Gastrocnemius medialis (tissue), 4 donors: ENCODE measurements around the gene PPIG. TPM values are rescaled to one million over a fixed set of nuclear protein-coding genes. Genes with fewer than 3 reads are reported as not detected.
"Not testable (repeated sequence)": the region's sequence is repeated elsewhere in the genome, so short reads cannot be mapped to it uniquely, and the experiment has no call there.

ENCODE experiments used
- ATAC-seq, 2 donors: fragments of 150-250 bp; one replicate each; pipeline ENCODE4 v1.9.1; 2016
- DNase-seq, 2 donors: peaks; one replicate each; pipeline ENCODE4 v3.0.0-alpha.2; 2019
- H3K27ac ChIP-seq, 4 donors: fragments of 200-600 bp; sonication (generic); 1 replicate in 1 of 4; 2 replicates in 3 of 4; pipeline ENCODE4 v1.5.1; 2016 to 2018; ENCODE audit warnings: mild to moderate bottlenecking in 2 of 4, moderate library complexity in 1 of 4
- H3K27me3 ChIP-seq, 3 donors: fragments of 200-600 bp; sonication (generic) in 2 of 3; 1 replicate in 1 of 3; 2 replicates in 2 of 3; pipeline versions ENCODE4 v1.5.1 to v1.6.0; 2016 to 2019; ENCODE audit warnings: mild to moderate bottlenecking in 1 of 3, moderate library complexity in 1 of 3
- H3K36me3 ChIP-seq, 2 donors: fragments of 200-600 bp; sonication (generic) in 1 of 2; one replicate each; pipeline ENCODE4 v1.5.1; 2017 to 2018
- H3K4me1 ChIP-seq, 2 donors: fragments of 200-600 bp; sonication (generic) in 1 of 2; one replicate each; pipeline ENCODE4 v1.5.1; 2016 to 2017; ENCODE audit warnings: mild to moderate bottlenecking in 2 of 2
- H3K4me3 ChIP-seq, 4 donors: fragments of 200-600 bp; sonication (generic) in 3 of 4; 1 replicate in 1 of 4; 2 replicates in 3 of 4; pipeline ENCODE4 v1.5.1; 2016 to 2019; ENCODE audit warnings: mild to moderate bottlenecking in 2 of 4
- H3K9me3 ChIP-seq, 3 donors: fragments of 200-600 bp; sonication (generic) in 2 of 3; 1 replicate in 1 of 3; 2 replicates in 2 of 3; pipeline ENCODE4 v1.5.1; 2016 to 2019
- CTCF ChIP-seq, 5 experiments: fragments of 450-650 bp in 3 of 5; fragments of 200-600 bp in 2 of 5; sonication (generic) in 2 of 5; IDR thresholded peaks in 4 of 5; conservative IDR thresholded peaks in 1 of 5; 1 replicate in 4 of 5; 2 replicates in 1 of 5; pipeline ENCODE4 v1.5.1; 2016 to 2019; ENCODE audit warnings: antibody characterized with exemption in 5 of 5, mild to moderate bottlenecking in 3 of 5, moderate library complexity in 3 of 5
- POLR2A ChIP-seq, 2 donors: fragments of 450-650 bp; IDR thresholded peaks; one replicate each; pipeline ENCODE4 v1.6.1; 2017; ENCODE audit warnings: antibody characterized with exemption in 2 of 2, mild to moderate bottlenecking in 2 of 2, moderate library complexity in 2 of 2
- in situ Hi-C, 4 donors: fragments of 200-750 bp; cut with MboI; loops; one replicate each; pipeline versions ENCODE4 v1.15.0 to v1.8.0; 2017; ENCODE audit warnings: low sequenced_read_pairs in 4 of 4
- intact Hi-C: fragments of 100-400 bp; cut with DNase I; formaldehyde crosslinking; loops from one replicate; pipeline ENCODE4 v1.15.1; 2023; ENCODE audit warnings: low total_unique reads
- total RNA-seq, 4 donors: library from RNA; depleted of rRNA; stranded (reverse); fragments of >200 nt; gene quantifications; one replicate each; pipeline versions ENCODE4 v1.1.0 to v1.2.3, GENCODE V29; 2016

The PPIG gene
- total RNA-seq, 4 donors from 2014 or later, result 27.7 to 40.5 (median 29.3) TPM

- no peak for DNase-seq
- TF ChIP-seq CTCF (IDR thresholded peaks at IDR 0.05 in 4 of 5, conservative IDR thresholded peaks at IDR 0.05 in 1 of 5), result no peak
- TF ChIP-seq POLR2A (IDR thresholded peaks at IDR 0.05), result no peak
- Histone ChIP-seq H3K27me3 (no peaks in the 10 kb centered on the region), H3K27ac (no peak overlapping the region), H3K9me3 (no peaks in the 10 kb centered on the region), H3K4me3 (no peak overlapping the region), H3K36me3 (no peaks in the 10 kb centered on the region), H3K4me1 (no peaks in the 10 kb centered on the region)
- in situ Hi-C loops (loop anchor here in 1 of 4 donors (25.0 kb wide), 1 partner anchor 1358 kb away; the partner anchor contains the start of gene GORASP2), intact Hi-C loops (no loop called here)
- no peak for ATAC-seq
Measured at GRCh38 chr2:169579044-169579443, 5.1 kb upstream of the PPIG start.

GRCh38 chr2:169582552-169583266, 1.4 kb upstream of the PPIG start:
- not testable (repeated sequence) for H3K4me3 ChIP-seq, H3K27me3 ChIP-seq, H3K27ac ChIP-seq, H3K9me3 ChIP-seq, ATAC-seq, H3K36me3 ChIP-seq, DNase-seq
- H3K4me1 ChIP-seq, result peaks cover 18 to 23% of the 10 kb centered on the region in 2 donors
- intact Hi-C loops, result loop anchor here (5.0 to 10.0 kb wide), 2 partner anchors 110 to 242 kb away; partner anchors contain the start of genes CFAP210, METTL5, PHOSPHO2 and UBR3
- in situ Hi-C loops, result loop anchor here in 1 of 4 donors (25.0 kb wide), 1 partner anchor 1355 kb away; the partner anchor contains the start of gene GORASP2

- H3K27ac ChIP-seq, result peak overlapping the region; percentile 96 to 98 (median 97)
- H3K9me3 ChIP-seq, result no peaks in the 10 kb centered on the region
- in situ Hi-C loops, result loop anchor here in 1 of 4 donors (25.0 kb wide), 1 partner anchor 1354 kb away; the partner anchor contains the start of gene GORASP2
- TF ChIP-seq CTCF (IDR thresholded peaks at IDR 0.05 in 4 of 5, conservative IDR thresholded peaks at IDR 0.05 in 1 of 5), result no peak
- no peak for TF ChIP-seq POLR2A (IDR thresholded peaks at IDR 0.05)
- H3K4me3 ChIP-seq, result peak overlapping the region in 2 of 4 donors; percentile 94 to 99
- no peaks in the 10 kb centered on the region for H3K27me3 ChIP-seq
- no peaks in the 10 kb centered on the region for H3K36me3 ChIP-seq
- intact Hi-C loops, result loop anchor here (5.0 to 10.0 kb wide), 2 partner anchors 109 to 241 kb away; partner anchors contain the start of genes CFAP210, METTL5, PHOSPHO2 and UBR3
- no peak for ATAC-seq
- DNase-seq, result no peak
- H3K4me1 ChIP-seq, result peaks cover 18 to 23% of the 10 kb centered on the region in 2 donors
Measured at GRCh38 chr2:169583518-169583917, 633 bp upstream of the PPIG start.

- Histone ChIP-seq H3K4me1 (peaks cover 18 to 26% of the 10 kb centered on the region in 2 donors), H3K36me3 (no peaks in the 10 kb centered on the region), H3K27ac (peak overlapping the region; percentile 96 to 98 (median 97)), H3K27me3 (no peaks in the 10 kb centered on the region), H3K9me3 (no peaks in the 10 kb centered on the region), H3K4me3 (peak overlapping the region; percentile 87 to 99 (median 96))
- intact Hi-C loops (loop anchor here (10.0 kb wide), 1 partner anchor 239 kb away; the partner anchor contains the start of genes METTL5 and UBR3), in situ Hi-C loops (loop anchor here in 1 of 4 donors (25.0 kb wide), 1 partner anchor 1352 kb away; the partner anchor contains the start of gene GORASP2)
- DNase-seq (no peak), ATAC-seq (no peak)
- TF ChIP-seq POLR2A (IDR thresholded peaks at IDR 0.05) (no peak), CTCF (IDR thresholded peaks at IDR 0.05 in 4 of 5, conservative IDR thresholded peaks at IDR 0.05 in 1 of 5) (no peak)
Measured at GRCh38 chr2:169585673-169586072, 1.5 kb downstream of the PPIG start.

- no peak overlapping the region for H3K4me3 ChIP-seq
- in situ Hi-C loops (loop anchor here in 1 of 4 donors (25.0 kb wide), 1 partner anchor 1346 kb away; the partner anchor contains the start of gene GORASP2), intact Hi-C loops (no loop called here)
- TF ChIP-seq CTCF (IDR thresholded peaks at IDR 0.05 in 4 of 5, conservative IDR thresholded peaks at IDR 0.05 in 1 of 5) (no peak), POLR2A (IDR thresholded peaks at IDR 0.05) (no peak)
- no peaks in the 10 kb centered on the region for H3K27me3 ChIP-seq
- no peak for ATAC-seq
- H3K36me3 ChIP-seq, result no peaks in the 10 kb centered on the region
- no peak overlapping the region for H3K27ac ChIP-seq
- no peak for DNase-seq
- H3K9me3 ChIP-seq, result no peaks in the 10 kb centered on the region
- H3K4me1 ChIP-seq, result peaks cover 12 to 20% of the 10 kb centered on the region in 2 donors
Measured at GRCh38 chr2:169590804-169591203, 6.7 kb downstream of the PPIG start.

GRCh38 chr2:169596546-169596945, 12.4 kb downstream of the PPIG start:
- H3K36me3 ChIP-seq, DNase-seq, H3K4me3 ChIP-seq, H3K27ac ChIP-seq, H3K9me3 ChIP-seq, ATAC-seq, intact Hi-C loops, H3K27me3 ChIP-seq: not testable (repeated sequence)
- H3K4me1 ChIP-seq, result peaks cover 14 to 15% of the 10 kb centered on the region in 2 donors
- in situ Hi-C loops, result loop anchor here in 1 of 4 donors (25.0 kb wide), 1 partner anchor 1341 kb away; the partner anchor contains the start of gene GORASP2
